HG02798 (cell line): Measurements from ENCODE around the gene MICAL3.

ENCODE experiments used
- ATAC-seq: cut with Tn5 transposase; IDR thresholded peaks from one replicate; pipeline ENCODE4 v1.9.1; 2021; ENCODE audit warnings: mild to moderate bottlenecking; ENCODE audit not compliant: unreplicated experiment, poor library complexity

Gene MICAL3

DNA sequence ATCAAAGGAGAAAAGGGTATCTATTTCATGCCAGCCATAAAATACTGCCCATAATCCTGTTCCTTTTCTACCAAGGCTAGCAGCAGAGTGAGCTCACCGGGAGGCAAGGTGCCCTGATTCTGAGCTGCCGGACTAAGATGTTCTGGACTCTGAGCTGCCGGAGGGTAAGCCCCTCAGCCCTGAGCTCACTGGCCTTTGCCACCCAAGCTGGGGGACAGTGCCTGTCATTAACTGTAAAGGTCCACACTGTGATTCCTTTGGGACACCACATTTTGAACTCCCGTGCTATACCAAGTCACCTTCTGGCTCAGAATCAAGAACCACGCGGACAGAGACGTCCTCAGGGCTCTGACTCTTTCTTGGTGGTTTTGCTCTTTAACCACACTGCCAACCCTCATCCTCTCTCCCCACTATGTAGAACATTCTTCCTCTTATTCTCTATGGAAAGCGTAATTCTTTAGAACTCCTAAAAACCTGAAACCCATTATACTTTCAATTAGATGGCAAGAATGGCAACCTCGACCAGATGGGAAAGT lies 161.6 kb downstream of the MICAL3 start:
- no peak for ATAC-seq

GRCh38 chr22:17861909-17862308 lies 162.5 kb downstream of the MICAL3 start:
- no peak for ATAC-seq

DNA sequence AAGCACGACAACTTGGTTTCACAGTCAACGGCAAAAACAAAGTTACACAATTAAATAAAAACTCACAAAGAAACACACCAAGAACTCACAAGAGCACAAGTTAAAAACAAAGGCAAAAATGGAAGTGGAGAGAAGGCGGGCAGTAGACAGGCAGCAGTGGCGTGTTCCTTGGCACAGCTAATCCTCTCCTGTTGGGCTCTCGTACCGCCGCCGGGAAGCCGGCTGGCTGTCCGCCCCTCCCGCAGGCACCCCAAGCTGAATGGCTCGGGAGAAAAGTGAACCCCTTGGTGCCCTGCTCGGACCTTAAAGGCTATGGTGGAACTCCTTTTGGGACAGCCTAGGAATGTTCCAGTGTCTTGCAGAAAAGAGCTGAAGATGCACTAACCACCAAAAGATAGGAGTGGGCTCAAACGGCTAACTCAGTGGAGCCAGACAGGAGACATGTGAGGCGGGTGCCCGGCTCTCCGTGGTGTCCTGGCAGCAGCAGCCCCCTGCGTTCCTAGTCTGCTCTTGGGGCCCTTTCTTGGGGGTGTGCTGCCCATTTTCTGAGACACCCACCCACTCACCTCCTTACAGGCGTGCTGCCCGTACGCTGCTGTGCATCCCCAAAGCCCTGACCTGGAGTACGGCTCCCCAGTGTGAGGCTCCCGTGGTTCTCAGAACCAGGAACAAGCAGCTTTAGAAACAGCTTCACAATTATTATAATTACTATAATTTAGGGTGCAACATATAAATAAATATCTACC lies 164.0 kb downstream of the MICAL3 start:
- no peak for ATAC-seq

GRCh38 chr22:17858033-17858432 lies 166.3 kb downstream of the MICAL3 start:
- no peak for ATAC-seq

- ATAC-seq, result no peak
Observed at GRCh38 chr22:17855572-17856290, 168.6 kb downstream of the MICAL3 start.

- no peak for ATAC-seq
Observed at GRCh38 chr22:17853073-17853472, 171.3 kb downstream of the MICAL3 start.

- ATAC-seq, result no peak
Observed at GRCh38 chr22:17851759-17852158, 172.6 kb downstream of the MICAL3 start.

DNA sequence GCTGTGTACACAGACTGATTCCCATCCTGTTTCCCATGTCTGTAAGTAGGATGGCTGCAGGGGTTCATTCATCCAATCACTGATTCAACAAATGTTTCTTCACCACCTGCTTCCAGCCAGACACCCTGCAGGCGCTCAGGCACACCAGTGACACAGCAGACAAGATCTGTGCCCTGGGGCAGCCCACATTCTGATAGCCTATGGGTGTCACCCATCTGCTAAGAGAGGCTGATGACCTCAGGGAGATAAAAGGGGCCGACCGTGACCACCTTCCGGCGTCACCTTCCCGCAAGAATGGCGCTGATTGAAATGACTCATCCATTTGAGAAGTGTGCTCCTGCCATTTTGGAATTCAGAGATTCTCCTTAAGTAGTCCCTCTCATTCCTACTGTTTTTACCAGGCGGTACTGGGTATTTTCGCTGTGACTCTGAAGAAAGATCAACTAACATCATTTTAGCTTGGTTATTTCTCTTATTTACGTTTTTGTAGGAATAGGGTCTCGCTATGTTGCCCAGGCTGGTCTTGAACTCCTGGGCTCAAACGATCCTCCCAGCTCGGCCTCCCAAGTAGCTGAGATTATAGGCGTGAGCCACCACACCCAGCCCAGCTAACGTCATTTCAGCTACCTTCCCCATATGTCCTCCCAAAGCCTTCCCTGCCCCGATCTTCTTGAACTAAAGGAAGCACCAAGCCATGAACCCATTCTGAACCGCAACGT lies 176.8 kb downstream of the MICAL3 start:
- ATAC-seq, result no peak

GRCh38 chr22:17846326-17846992 lies 177.9 kb downstream of the MICAL3 start:
- ATAC-seq, result no peak

DNA sequence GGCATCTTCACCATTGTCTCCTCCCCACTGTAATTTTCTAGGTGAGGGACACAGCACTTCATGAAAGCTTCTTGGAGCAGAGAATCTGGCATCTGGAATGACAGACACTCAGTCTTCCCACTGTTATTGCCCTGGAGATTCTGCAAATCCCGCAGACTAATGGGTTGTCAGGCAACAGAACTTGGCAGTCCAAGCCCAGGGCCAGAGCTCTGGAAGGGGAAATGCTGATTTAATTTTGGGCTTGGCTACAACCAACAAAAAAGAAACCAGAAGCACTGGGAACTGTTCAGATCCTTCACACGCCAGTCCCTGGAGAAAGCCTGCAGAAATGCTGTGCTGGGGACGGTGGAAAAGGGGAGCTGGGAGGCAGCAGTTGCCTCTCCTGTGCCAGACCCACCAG lies 178.6 kb downstream of the MICAL3 start:
- ATAC-seq, result no peak

DNA sequence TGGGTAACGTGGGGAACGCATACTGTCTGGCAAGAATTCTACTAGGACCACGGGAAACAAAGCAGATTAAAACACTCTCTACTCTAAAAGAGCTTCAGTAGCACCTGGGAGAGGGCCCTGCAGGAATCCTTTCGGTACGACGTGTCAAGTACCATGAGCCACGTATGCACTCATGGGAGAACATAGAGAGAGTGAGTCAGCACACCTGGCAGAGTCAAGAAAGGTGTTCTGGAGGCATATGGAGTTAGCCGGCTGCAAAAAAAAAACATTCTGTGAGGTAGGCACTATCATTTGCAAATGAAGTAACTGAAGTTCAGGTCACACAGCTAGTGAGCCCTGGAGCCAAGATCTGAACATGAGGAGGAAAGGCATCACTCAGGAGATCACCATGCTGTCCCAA lies 179.0 kb downstream of the MICAL3 start:
- ATAC-seq, result no peak

GRCh38 chr22:17844150-17844549 lies 180.2 kb downstream of the MICAL3 start:
- no peak for ATAC-seq

DNA sequence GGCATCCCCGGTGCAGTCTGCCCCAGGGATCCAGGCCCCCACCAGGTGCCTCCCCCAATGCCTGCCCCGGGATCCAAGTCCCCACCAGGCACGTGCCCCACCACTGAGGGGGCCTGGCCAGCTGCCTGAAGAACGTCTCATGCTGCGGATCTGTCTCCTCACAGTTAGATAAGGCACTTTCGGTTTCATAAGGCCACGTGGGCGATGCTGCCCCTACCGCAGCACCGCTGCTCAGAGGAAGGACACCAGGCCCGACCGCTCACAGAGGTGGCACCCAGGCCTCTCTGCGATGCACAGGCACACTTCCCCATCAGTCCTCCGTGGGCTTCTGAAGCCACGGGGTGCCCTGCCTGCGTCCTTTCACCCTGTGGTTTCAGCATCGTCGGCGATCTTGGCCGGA lies 182.0 kb downstream of the MICAL3 start:
- no peak for ATAC-seq

DNA sequence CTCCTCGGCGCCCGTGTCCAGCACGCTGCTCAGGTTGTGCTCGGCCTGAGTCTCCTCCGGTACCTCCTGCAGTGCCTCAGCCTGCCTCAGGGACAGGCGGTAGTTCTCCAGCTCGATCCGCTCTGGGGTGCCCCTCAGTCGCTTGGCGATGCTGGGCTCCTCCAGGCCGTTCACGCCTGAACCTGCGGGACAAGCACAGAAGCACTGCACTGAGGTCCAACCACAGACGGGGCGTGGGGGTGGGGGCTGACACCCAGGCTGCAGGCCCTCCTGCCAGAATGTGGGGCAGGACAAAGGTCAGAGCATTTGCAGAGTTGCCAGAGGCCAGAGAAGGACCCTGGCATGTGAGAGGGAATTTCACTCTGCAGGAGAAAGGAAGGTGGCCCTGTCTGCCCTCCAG lies 182.5 kb downstream of the MICAL3 start:
- no peak for ATAC-seq

- no peak for ATAC-seq
Observed at GRCh38 chr22:17838180-17838865, 186.0 kb downstream of the MICAL3 start.

GRCh38 chr22:17836992-17837742 lies 187.2 kb downstream of the MICAL3 start:
- ATAC-seq, result no peak

DNA sequence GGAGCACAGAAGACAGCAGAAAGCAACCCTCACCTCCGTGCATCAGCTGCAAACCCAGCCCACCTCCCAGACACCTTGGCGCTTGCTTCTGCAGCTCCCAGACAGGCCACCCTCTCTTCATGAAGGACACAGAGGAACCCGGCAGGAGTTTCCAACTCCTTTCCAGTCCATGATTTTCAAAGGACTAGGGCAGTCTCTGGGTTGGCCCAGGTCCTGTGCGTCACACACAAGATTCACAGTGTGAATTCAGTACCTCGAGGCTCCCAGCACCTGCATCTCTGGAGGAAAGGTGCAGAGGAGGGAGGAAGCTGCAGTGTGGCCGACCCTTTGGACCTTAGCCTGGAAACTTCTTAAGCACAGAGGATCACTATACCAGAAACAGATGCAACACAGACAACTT lies 189.1 kb downstream of the MICAL3 start:
- no peak for ATAC-seq

DNA sequence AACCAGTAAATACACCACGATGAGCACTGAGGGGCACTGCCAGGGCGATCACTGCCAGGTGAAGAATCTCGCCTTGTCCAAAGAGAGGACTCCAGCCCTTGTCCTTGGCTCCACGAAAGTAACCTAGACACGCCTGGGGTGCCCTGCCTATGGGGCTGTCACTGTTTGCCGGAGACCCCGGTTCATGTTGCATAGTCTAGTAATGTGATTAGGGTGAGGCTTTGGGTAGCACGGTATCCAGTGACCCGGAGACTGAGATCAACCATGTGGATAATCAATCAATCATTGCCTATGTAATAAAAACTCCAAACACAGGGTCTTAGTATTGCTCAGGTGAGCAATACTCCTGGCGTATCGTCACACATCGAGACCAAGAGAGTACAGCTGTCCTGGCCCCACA lies 190.9 kb downstream of the MICAL3 start:
- ATAC-seq, result no peak

- ATAC-seq, result no peak
Observed at GRCh38 chr22:17832665-17833064, 191.7 kb downstream of the MICAL3 start.
